Measurements from ENCODE around the gene COL4A4.

COL4A4 gene

DNA sequence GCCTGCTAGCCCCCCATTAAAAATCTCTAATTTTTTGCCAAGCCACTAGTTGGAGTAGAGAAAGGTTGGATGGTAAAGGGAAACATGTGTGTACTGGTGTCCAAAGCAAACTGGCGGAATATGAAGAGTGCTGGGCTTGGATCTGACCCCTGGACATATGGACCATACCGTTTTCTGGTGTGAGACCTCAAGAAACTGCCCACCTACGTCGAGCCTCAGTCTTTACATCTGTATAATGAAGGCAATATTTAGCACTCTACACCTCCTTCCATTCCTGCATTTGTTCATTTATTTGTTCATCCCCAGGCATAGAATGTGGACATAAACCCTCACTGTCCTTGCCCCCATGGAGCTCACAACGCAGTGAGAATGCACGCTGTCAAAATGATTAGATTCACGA lies 185.7 kb downstream of the COL4A4 start:
- no peak for DNase-seq

DNA sequence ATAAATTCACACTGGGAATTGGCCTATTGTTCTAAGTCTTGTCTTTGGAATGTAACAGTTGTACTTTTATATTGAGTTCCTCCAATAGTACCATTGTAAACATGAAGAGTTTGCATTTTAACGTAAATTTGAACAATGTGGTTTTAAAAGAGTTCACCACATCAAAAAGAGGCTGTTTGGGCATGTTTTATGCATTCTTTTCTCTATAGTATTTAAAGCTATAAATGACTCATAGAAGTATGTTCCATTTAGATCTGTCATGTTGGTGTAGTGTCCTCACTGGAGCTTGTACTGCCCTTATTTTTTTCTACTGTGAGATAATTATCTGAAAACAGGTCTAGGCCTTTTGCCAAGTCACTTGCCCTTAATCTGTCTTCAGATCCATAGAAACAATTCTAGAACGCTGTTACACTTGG lies 186.2 kb downstream of the COL4A4 start:
- DNase-seq = no peak

DNA sequence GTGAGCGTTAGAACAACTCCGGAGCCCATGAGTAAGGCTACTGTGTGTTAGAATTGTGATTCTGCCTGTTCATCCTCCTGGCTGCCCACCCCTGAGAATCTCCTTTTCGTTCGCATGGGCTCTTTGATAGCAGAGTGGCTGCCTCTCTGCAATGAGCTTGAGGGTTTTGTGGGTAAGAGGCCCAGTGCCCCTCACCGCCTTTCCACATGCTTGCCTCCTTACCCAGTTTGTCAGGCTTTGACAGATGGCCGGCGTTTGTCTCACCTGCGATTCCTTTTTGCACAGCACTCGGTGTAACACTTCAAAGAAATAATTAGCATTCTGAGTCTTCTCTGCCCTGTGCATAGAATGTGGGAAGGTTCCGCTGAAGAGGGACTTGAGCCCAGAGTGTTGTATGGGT lies 190.2 kb downstream of the COL4A4 start:
- DNase-seq = no peak

DNA sequence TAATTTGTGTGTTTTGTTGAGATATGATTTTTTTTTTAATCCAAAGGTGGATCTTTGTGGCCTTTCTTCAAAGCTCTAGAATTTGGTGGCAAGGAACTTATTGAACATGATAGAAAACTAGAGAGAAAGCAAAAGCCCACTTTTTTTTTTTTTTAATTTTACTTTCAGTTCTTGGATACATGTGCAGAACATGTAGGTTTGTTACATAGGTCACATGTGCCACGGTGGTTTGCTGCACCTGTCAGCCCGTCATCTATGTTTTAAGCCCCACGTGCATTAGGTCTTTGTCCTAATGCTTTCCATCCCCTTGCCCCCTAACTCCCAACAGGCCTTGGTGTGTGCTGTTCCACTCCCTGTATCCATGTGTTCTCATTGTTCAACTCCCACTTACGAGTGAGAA lies 192.2 kb downstream of the COL4A4 start:
- no peak for DNase-seq

DNA sequence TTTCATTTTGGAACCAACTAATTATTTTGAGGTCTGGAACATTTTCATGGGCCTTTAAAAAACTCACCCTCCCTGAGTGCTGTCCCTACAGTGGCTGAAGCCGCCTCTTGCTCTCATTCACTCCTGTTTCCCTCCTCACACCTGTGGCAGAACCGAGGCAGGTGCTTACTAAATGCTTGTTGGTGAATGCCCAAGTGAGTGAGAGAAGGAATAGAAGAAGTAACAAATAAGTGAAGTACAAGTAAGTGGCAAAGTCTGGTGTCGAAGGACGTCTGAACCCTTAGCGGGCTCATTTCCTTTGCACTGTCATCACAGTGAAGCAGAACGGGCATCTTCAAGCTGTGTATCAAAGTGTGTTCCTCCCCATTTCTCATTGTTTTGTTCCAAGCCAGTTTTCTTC lies 192.9 kb downstream of the COL4A4 start:
- no peak for DNase-seq

DNA sequence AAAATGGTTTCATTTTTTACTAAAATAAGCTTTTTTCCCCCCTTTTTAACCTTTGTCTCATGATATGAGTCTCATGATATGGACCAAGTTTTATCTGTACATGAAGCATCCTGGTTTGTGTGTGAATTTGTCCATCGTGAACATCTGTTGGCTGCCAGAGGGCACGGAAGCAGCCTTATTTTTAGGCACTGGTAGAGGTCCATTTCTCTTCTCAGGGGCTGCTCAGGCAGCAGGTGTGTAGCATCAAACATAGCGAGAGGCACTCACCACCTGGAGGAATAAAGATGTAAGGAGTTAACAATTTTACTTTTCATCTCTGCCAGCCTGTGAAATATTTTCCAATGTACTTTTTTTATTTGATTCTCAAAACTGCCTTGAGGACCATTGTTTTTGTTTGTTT lies 193.6 kb downstream of the COL4A4 start:
- DNase-seq = no peak

DNA sequence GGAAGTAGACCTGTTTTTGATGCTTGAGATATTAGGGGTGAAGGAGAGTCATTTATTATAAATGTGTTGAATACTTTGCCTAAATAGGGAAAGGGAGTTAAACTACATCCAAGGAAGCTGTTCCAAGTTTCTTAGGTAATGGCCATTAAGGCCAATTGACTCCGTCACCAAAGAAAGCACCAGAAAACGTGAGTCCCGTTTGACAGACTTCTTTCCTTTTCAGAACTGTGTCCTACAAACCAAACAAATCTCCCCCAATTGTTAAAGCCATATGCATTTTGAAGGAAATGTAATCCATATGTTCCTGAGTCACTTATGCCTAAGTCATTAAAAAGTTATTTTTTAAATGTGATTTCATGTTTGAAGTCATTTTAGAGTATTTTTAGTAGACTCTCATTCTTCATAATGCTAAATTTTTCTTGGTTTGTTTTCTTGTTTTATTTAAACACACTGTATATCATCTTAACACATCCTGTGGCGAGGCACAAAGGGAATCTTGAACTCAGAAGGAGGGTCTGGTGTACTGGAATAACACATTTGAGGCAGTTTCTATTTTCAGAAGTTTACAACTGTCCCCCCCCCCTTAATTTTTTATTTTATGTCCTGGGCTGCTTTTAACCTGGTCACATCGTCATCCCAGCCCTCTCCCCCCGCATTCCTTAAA lies 194.5 kb downstream of the COL4A4 start:
- no peak for DNase-seq

DNA sequence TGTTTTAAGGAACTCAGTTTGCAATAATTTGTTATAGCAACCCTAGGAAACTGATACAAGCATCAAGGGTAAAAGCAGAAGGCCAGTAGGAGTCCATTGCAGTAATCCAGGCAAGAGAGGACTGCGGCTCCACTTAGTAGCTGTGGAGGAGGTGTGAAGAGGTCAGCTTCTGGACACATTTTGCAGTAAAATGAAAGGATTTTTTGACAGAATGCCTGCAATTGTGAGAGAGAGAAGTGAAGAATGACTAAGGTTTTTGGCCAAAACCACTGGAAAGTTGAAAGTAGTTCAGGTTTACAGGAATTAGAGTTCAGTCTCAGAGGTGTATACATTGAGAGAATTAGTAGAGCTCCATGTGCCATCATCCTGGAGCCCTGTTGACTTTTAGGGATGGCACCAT lies 198.6 kb downstream of the COL4A4 start:
- DNase-seq = no peak

DNA sequence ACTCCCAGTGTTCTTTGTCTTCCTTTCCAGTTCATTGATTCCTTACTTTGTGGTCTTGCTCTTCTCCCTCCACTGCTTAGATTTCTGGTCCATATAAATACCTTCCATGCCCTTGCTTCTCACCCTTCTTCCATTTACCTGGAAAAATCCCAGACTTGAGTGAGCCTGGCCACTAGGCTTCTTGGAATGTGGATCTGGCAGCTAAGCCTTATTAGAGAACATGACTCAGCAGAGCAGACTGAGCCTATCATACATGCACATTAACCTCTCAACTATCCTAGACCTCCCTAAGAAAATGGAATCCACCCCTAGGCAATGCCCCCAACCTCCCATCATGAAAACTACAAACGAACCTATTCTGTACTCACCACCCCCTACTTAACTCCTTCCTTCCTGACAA lies 200.5 kb downstream of the COL4A4 start:
- no peak for DNase-seq

DNA sequence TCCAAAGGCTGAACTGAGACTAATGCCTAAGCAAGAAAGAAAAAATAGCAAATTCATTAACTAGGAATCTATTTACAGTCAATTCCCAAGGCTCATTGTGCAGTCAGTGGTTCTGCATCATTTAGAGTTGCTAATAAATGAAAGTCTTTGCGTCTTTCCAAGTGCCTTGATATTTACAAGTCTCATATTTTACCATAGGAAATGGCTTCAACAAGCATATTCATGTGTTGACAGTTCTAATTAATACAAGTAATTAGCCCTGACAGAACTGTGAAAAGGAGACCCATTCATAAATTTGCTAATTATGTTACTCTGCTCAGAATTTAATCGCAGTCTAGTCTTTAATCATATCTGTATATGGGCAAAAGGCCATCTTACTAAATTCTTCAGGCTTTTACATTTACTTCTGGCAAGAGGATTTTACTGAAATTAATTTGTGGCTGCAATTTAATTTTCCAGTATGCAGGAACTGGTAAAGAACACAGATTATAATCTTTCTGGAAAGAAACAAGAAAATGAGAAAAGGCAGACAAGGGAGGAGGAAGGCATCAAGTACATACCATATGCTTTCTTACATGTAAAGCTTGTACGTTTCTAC lies 201.7 kb downstream of the COL4A4 start:
- no peak for DNase-seq

DNA sequence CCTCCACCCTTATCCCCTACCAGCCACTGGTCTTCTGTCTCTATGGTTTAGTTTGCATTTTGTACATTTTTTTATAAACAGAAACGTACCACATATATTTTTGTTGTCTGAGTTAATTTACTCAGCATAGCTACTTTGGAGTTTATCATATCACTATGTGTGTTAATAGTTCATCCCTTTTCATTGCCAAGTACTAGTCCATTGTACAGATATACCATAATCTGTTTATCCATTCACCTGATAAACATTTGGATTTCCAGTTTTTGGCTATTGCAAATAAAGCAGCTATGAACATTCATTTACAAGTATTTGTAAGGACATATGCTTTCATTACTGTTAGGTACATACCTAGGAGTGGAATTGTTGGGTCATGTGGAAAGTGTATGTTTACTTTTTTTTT lies 204.6 kb downstream of the COL4A4 start:
- DNase-seq = no peak

DNA sequence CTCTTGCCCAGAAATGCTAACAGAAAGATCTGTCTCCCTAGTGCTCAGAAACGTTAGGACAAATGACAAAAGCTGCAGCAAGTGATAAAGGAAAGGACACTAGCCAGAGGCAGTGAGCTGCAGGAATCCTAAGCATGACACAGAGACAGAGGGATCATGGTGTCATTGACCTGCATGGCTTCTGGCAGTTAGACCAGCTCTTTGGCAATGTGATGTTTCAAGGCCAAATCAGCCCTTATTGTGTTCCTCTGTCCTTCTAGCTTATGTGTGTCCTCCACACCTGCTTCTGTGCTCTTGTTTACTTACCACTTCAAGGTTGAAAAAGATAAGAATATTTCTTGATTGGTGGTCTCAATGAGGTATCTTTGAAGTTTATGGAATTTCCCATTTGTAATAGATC lies 207.3 kb downstream of the COL4A4 start:
- DNase-seq = no peak

DNA sequence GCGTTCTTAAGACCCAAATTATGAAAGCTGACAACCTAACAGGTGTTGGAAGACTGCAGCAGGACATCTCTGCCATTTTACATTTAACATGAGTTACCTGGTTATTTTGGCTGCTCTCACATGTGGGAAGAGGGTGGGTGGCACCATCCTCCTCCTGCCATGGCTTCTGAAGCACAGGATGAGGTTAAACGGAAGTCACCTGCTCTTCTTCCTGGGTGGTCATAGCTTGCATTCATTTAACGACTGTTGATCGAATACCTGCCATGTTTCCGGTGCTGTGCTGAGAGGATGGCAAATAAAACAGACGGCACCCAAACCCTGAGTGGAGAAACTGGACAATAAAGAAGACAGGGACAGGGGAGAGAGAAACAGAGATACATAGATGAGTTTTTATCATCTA lies 210.2 kb downstream of the COL4A4 start:
- DNase-seq = no peak

DNA sequence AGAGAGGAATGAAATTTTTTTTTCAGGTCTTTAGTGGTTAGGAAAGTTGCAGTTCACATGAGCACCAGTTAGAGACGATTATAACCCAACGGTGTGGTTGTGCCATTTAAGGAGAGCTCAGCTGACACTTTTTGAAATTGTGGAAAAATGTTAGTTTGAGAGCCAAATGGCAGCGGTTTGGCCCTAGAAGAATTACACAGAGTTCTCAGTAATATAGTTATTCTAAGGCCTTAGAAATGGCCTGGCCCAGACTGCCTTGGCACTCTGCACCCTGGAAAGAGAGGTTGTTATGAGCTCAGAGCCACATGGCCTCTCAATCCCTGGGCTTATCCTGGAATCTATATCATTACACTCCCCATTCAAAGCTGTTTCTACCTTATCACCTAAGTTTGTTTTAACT lies 210.8 kb downstream of the COL4A4 start:
- no peak for DNase-seq
